GM19099 (cell line): ENCODE data around the gene CPB1.

Source experiments
- POLR2A ChIP-seq: IDR thresholded peaks from 3 replicates; pipeline ENCODE4 v1.6.1; 2011; ENCODE audit warnings: low read depth; ENCODE audit not compliant: insufficient read length; ENCODE audit errors: extremely low read depth

Gene CPB1

DNA sequence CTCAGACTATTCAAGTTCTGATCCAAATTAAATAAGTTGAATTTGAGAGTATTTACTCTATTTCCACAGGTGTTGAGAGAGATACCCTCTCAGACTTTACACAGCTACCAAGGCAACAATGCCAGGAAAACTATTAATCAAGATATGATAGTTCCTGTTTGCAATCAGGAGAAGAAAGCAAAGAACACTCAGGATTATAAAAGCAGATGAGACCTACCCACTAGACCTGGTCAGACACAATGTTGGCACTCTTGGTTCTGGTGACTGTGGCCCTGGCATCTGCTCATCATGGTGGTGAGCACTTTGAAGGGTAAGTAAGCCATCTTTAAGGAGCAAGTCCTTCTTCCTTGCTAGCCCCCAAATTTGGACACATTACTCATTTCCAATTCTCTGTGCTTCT, at the start of gene CPB1:
CPB1 (plus strand) TSS at position 227 of the 400 bp plus-strand sequence; CDS start at position 240, 13 bp downstream.
- no peak for TF ChIP-seq POLR2A

GRCh38 chr3:148778926-148779325, 48.7 kb upstream of the CPB1 start:
- TF ChIP-seq POLR2A, result no peak

GRCh38 chr3:148789146-148789545, 38.5 kb upstream of the CPB1 start:
- TF ChIP-seq POLR2A, result no peak

- no peak for TF ChIP-seq POLR2A
Measured at GRCh38 chr3:148789906-148790305, 37.7 kb upstream of the CPB1 start.

- no peak for TF ChIP-seq POLR2A
Measured at GRCh38 chr3:148790370-148790769, 37.2 kb upstream of the CPB1 start.

GRCh38 chr3:148790851-148791735, 36.5 kb upstream of the CPB1 start:
- no peak for TF ChIP-seq POLR2A

GRCh38 chr3:148791920-148792319, 35.7 kb upstream of the CPB1 start:
- no peak for TF ChIP-seq POLR2A

GRCh38 chr3:148792516-148792915, 35.1 kb upstream of the CPB1 start:
- TF ChIP-seq POLR2A, result no peak

DNA sequence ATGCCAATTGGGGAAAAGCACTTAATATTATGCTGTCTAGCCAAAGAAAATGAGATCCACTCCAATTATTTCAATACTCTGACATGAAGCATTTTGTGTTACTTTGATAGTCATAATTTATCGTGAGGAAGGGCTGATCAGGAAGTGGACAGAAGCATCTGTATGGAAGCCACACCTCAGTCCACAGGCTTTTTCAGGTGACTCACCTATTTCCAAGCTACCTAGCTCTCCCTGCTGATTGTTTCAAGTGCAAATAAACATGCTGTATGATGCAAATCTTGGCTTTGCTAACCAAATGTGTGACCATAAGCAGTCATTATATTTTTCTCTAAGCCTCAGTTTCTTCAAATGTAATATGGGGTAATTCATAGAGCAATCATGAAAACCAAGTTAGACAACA, 30.8 kb upstream of the CPB1 start:
- TF ChIP-seq POLR2A, result no peak

GRCh38 chr3:148797795-148798194, 29.8 kb upstream of the CPB1 start:
- no peak for TF ChIP-seq POLR2A

- TF ChIP-seq POLR2A, result no peak
Measured at GRCh38 chr3:148800414-148800813, 27.2 kb upstream of the CPB1 start.

- TF ChIP-seq POLR2A, result no peak
Measured at GRCh38 chr3:148809835-148810234, 17.8 kb upstream of the CPB1 start.

- no peak for TF ChIP-seq POLR2A
Measured at GRCh38 chr3:148815316-148816110, 12.1 kb upstream of the CPB1 start.

- no peak for TF ChIP-seq POLR2A
Measured at GRCh38 chr3:148816427-148816826, 11.2 kb upstream of the CPB1 start.

DNA sequence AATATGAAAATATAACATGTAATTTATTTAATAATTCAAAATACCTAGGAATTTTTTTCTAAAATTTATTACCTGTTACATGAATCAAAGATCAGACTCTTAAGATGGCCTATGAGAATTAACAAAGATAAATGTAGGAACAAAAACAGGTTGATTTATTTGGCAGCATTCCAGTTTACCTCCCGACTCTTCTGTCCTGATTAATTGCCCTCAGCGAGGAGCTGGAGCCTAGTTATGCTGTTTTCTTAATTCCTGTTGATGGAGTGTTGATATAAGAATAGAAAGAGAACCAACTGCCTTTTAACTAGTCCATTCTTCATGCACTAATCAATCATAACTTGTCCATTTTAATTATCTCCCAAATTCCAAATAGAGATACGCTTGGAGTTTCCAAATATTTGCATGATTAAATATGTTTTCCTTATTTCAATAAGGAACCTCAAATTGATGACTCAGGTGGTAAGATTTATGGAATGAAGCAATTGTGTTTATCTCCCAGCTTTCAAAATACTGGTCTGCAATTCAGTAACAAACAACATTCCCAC, 10.6 kb upstream of the CPB1 start:
- no peak for TF ChIP-seq POLR2A

DNA sequence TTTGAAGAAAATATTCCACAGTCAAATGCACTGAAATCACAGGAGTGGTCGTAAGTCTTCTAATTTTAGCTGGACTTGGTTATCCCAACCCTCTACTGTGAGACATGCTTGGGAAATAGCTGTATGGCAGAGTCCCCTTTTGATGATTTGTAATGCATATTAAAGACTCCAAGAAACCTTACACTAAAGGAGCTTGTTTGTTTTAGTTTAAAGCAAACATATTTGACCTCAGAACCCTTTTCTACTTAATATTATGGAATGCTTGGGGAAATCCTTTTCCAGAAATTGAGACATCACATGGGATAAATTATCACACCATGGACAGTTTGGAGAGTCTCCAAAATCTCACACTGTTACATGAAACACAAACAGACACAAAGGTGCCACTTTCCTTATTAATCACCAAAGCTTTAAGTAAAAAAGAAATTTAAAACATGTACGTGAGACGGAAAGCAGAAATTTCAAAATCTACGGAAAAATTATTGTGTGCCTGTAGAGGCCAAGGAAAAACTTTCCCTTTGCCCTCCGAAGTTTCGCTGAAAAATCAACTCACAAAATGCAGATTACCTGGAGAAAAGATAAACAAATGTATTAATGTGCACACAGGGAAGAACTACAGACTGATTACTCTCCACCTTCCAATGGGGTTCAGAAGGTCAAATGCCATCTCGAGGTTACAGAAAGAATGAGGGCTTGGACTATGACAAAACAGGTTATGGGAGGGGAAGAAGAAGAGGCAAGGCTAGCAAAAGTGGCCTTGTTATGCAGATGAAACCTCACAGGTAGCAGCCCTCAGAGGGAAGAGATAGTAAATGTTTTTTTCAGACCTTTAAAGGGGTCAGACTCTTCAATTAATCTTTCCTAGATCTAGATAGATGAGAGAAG, 7.0 kb upstream of the CPB1 start:
- TF ChIP-seq POLR2A, result no peak
